Activated CD4-positive, alpha-beta T cell treated with anti-CD3 and anti-CD28 coated beads, Interleukin-2, amount 50 U/mL, for 4 hours (primary cell): ENCODE results near the gene ZNF20.

Experiments
- DNase-seq, 2 experiments: peaks; one replicate each; pipeline ENCODE4 v3.0.0-alpha.2; 2020

Gene ZNF20

DNA sequence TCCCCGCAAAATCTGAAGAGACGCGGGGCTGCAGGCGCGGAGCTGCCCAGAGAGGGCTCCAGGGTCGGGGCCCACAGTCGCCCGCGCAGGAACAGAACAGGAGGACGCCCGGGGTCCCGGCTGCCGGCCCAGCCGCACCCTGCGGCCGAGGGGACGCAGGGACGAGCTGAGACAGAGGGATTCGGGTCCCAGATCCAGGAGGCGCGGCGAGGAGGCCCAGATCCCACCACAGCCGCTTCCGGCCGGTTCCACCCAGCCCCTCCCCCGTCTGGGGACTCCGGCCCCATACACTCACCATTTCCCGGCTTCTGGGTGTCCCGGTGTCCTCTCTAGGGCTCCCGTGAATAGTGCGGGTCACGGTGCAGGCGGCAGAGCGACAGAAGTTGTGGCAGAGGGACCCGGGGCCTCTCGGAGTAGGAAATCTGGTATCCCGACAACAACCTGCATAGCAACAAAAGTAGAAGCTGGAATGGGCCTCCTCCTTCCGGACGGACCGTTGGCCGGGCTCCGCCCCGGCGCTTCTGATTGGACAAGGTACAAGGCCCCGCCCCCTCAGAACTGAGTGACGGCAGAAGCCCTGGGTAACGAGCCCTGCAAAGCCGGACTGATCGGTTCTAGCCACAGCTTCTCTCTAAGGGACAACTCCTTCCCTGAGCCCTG lies at the start of gene ZNF20:
ZNF20 (minus strand) TSS at position 466 of the 660 bp plus-strand sequence; CDS start at position 298, 168 bp downstream.
- DNase-seq: peak; percentile 84 to 86

DNA sequence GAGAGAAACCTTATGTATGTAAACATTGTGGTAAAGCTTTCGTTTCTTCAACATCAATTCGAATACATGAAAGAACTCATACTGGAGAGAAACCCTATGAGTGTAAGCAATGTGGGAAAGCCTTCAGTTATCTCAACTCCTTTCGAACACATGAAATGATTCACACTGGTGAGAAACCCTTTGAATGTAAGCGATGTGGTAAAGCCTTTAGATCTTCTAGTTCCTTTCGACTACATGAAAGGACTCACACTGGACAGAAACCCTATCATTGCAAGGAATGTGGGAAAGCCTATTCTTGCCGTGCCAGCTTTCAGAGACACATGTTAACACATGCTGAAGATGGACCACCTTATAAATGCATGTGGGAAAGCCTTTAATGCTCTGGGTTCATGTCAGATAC lies 47.5 kb upstream of the ZNF20 start:
- DNase-seq: no peak

DNA sequence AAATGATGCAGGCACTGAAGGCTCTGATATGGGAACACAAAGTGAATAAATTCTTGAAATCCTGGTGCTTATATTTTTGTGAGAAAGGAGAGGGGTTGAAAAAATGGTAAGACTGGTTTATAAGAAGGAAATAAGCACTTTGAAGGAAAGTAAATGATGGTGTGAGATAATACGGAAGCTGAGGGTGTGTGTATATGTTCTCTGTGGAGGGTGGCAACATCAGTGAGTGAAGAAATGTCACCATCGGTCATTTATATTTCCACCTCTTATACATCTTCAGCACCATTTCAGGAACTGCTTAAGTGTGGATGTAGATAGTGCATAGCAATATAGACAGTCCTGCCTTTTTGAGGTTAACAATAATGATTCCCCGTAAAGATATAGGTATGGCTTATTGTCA lies 40.2 kb upstream of the ZNF20 start:
- DNase-seq: no peak

DNA sequence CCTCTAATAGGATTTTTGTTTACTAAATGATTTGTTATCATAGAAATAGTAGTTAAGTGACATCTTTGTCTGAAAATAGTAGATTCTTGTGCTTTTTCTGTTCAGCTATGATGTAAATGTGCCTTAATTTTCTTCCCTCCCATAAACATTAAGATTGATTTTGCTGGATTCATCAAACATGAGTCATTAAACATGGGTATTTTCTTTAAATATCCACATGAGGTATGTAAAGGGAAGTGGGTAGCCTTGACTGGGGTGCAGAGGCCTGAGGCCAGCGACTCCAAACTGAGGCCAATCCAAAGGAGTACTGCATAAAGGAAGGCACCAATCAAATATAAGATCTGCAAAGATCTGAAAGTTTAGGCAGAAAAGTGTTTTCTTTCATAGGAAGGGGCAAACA lies 26.5 kb upstream of the ZNF20 start:
- DNase-seq: no peak

DNA sequence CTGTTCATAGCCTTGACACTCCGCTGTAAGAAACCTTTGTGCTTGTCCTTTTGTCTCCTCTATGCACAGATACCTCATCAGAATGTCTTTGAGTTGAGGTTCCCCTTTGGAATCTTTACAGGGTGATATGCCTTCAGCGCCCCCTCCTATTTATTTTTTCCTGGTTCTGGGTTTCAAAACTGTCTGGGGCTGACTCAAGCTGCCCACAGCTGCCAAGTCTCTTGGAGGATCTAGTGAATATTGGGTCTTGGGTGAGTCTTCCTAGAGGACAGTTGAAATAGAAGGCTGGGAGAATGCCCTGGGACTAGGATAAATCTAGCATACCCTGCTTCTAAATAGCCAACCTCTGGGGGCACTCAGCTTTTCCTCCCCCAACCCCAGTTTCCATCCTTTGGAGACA lies 23.7 kb upstream of the ZNF20 start:
- no peak for DNase-seq

DNA sequence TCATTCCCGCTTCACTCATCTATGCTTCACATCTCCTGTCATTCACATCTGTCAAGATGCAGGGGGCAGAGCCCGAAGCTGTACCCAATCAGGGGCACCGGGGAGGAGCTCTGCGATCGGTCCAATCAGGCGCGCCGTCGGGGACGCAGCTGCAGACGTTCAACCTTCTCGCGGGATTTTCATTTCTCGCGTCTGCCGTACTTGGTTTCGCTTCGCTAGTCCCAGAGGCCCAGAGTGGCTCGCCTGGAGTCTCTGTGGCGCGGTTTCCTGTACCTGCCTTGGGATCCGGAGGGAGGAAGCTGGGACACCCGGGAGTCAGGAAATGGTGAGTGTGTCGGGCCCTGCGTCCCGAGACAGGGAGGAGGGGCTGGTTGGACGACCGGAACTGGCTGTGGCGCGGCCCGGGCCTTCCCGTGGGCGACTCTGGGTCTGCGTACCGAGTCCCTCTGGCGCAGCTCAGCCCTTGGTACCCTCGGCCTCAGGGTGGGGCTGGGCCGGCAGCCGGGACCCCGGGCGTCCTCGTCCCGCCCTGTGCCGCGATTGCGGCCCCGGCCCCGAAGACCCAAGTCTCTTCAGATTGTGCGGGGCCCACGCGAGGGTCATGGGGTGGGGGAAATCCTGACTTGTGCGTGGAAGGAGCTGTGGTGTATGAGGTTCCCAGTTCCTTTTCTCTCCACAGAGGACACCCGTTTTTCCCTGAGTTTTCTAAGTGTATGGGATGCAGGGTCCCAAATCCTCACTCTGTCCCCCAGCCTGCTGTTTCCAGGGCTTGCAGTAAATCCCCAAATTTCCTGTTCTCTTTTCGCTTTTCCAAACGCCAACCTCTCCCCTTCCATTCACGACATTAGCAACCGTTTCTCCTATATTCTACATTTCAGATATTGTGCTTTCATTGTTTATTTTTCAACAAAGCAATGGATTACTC lies 23.0 kb upstream of the ZNF20 start, which contains the start of gene ZNF136:
ZNF136 (plus strand) TSS at position 215 of the 925 bp plus-strand sequence; CDS start at position 323, 108 bp downstream.
- DNase-seq: peak; percentile 91 to 92

DNA sequence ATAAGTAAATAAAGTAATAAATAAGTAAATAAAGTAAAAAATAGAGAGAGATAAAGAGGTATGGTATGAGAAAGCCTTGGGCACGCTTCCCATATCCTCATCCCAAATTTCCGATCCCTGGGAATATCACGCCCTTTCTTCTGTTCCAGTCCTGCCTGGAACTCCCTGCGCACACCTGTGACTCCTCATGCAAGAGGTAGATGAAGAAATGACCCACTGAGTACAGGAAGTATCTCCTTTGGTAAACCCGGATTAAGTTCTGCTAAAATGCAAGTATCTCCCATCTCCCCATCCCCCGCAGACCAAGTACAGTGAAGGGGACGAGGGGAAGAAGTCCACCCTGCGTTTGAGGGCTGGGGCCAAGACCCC lies 22.3 kb upstream of the ZNF20 start:
- no peak for DNase-seq

DNA sequence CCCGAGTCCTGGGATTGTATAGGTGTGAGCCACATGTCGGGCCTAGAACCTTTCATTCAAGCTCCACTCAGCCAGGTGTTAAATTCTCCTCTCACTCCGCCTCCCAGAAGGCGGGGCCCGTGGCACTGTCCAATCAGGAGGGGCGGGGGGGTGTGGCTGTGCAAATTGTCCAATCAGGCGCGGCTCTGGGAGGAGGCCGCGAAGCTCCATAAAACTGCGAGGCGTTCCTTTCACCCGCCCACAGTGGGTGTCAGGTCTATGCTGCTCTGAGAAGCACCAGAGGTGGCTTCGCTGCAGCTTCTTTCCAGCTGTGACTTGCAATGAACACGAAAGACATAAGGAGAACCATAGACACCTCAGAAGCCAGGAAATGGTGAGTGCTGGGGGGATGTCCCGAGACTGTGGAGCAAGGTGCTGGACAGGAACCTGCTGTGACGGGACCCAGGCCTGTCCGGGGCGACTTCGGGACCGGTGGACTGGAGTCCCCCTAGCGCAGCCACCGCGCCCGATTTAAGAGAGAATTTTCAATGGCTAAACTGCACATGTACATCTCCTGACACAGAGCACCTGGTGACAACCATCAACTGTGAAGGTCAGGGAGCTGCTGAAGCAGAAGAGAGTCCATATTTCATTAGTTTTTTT lies 19.7 kb upstream of the ZNF20 start:
- no peak for DNase-seq

DNA sequence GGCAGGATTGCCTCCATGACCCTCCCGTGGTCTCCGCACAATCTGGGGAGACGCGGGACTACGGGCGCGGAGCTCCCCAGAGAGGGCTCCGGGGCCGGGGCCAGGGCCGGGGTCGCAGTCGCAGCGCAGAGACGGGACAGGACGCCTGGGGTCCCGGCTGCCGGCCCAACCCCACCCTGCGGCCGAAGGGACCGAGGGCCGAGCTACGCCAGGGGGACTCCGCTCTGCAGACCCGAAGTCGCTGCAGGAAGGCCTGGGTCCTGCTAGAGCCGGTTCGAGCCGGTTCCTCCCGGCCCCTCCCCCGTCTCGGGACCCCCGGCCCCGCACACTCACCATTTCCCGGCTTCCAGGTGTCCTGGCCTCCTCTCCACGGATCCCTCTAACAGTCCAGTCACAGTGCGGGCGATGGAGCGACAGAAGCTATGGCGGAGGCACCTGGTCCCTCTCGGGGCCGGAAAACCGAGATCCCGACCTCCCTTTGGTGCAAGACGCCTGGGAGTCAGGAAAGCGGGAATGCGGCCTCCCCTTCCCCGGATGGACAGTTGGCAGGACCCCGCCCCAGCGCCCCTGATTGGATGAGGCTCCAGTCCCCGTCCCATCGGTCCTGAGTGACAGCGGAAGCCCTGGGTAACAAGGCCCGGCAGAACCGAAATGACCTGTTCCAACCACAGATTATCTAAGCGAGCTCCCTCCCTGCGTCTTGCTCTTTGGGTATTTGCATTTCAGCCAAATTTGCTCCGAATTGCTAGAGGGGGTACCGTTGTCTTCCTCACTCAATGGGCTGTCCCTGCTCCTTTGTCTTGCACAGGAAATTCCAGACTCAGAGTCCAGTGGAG lies 16.3 kb upstream of the ZNF20 start, which contains the start of gene ZNF625:
ZNF625 (minus strand) TSS at position 512 of the 836 bp plus-strand sequence; CDS start at position 336, 176 bp downstream.
- no peak for DNase-seq

DNA sequence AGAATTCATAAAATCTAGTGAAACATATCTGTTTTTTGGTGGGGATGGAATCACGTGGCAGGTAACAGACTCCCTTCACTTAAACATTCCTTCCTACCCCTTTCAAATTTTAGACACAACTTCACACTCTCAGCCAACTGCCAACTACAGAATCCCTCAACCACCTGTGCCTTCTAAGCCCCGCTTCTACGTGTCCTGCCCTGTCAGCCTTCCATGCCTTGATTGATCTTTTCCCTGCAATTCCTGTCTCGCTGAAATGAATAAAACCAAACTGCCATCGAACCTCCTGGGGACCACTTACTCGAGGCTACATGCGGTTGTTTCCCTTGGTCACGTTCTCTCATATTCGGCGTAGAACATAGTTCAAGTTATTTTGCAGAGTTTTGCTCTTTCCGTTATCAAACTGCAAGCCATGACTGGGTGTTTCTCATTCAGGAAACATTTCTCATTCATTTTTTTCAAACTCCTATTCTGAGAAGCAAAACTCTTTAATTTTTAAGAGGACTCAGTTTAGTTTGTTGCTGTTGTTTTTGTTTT lies 15.2 kb upstream of the ZNF20 start:
- DNase-seq: no peak

DNA sequence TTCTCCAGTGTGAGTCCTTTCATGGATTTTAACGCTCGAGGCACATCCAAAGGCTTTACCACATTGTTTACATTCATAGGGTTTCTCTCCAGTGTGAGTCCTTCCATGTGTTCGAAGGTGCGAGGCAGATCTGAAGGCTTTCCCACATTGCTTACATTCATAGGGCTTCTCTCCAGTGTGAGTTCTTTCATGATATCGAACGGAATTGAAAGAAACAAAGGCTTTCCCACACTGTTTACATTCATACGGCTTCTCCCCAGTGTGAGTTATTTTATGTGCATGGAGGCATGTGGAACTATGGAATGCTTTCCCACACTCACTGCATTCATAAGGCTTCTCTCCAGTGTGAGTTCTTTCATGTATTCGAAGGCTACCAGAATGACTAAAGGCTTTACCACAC lies 5.2 kb upstream of the ZNF20 start:
- no peak for DNase-seq

DNA sequence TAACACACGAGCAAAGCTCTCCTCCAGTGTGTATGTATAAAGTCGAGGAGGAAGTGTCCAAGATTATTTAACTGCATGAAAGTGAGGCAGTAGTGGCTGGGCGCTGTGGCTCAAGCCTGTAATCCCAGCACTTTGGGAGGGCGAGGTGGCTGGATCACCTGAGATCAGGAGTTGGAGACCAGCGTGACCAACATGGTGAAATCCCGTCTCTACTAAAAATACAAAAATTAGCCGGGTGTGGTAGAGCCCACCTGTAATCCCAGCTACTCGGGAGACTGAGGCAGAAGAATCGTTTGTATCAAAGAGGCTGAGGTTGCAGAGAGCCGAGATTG lies 1.2 kb upstream of the ZNF20 start:
- no peak for DNase-seq

DNA sequence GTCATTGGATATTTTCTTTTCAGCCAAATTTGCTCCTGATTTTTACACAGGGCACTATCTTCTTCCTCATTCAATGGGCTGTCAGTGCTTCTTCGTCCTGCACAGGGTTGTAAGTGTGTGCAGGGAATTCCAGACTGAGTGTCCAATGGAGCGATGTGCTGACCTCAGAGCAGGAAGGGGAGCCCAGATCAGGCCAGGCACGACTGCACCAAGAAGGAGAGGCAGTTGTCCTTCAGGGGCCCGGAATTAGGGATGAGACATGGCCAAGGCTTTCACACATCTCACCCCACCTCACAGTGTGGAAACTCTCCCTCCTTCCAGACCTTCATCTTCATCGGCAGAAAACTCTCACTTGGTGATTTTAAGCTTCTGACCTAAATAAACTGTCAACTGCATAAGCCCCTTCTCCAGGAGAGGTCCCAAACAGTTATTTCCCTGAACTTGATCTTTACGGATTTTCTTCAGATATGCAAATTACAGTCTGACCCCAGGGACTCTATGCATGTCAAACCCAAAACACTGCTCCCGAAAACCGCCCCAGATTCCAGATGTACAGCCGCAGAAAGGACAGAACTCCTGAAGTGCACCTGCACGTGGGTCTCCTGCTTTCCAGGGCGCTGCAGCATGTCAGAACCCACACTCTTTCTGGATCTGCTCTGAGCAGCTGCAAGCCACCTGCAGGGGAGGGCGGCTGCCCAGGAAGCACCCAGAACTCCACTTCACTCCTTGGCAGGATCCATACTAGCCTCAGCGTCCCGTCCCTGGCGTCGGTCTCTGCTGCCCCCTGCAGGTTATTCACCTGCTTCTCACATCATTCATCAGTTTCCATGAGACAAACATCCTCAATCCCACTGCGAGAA lies 625 bp upstream of the ZNF20 start:
- DNase-seq: peak; percentile 80 to 84

DNA sequence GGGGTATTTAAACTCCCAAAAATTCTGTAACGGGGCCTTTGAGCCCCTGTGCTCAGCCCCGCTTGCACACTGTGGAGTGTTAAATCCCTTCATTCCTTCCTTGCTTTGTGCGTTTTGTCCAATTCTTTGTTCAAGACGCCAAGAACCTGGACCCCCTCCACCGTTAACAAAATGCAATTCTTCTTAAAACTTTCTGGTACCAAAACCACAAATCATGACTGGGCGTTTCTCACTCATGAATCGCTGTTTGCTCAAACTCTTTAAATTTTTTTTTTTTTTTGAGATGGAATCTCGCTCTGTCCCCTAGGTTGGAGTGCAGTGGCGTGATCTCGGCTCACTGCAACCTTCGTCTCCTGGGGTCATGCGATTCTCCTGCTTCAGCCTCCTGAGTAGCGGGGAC lies 881 bp downstream of the ZNF20 start:
- DNase-seq: no peak

DNA sequence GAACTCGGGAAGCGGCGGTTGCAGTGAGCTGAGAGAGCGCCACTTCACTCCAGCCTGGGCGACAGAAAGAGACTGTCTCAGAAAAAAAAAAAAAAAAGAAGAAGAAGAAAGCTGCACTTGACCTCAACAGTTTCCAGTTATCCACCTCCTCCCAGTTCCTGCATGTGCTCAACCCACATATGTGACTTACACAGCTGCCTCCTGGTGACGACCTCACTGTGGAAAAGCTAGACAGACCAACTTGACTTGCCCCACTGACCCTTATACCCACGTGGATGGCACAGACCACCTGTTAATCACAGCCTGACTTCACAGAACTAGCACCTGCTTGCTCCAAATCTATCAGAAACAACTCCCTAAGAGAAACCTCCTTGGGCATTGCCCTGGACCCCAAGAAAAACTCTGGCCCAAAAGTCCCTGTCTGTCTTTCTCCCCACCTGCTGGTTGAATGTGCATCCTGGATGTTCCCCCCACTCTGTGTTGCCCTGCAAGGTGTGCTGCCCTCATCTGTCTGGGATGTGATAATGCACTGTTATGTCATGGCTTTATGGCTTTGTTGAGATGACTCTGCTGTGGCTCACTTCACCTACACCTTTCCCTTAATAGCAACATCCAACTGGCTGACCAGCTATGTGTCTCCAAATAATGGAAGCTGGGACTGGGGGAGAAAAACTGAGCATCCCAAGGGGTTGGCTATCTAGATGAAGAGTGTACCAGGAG lies 2.8 kb downstream of the ZNF20 start:
- DNase-seq: peak in 1 of 2 experiments; percentile 24

DNA sequence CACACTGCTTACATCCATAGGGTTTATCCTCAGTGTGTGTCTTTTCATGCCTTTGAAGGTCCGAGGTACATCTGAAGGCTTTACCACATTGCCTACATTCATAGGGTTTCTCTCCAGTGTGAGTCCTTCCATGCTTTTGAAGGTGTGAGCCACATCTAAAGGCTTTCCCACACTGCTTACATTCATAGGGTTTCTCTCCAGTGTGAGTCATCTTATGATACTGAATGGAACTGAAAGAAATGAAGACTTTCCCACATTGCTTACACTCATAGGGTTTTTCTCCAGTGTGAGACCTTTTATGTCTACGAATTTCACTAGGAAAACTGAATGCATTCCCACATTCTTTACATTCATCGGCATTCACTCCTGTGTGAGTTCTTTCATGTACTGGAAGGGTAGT lies 7.1 kb downstream of the ZNF20 start:
- no peak for DNase-seq

DNA sequence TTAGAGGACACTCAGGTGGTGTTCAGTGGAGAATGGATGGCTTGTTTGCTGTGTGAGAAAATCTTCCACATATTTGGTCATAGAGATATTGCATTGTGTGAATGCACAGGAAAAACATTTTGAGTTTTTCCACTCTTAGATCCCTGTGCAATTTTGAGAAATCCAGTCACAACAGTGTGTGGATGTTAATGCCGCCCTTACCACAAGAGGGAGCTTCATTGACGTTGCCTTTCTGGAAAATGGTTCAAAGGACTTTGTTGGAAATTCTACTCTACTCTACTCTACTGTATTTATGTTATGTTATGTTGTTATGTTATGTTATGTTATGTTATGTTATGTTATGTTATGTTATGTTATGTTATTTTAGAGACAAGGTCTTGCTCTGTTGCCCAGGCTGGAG lies 13.4 kb downstream of the ZNF20 start:
- no peak for DNase-seq

DNA sequence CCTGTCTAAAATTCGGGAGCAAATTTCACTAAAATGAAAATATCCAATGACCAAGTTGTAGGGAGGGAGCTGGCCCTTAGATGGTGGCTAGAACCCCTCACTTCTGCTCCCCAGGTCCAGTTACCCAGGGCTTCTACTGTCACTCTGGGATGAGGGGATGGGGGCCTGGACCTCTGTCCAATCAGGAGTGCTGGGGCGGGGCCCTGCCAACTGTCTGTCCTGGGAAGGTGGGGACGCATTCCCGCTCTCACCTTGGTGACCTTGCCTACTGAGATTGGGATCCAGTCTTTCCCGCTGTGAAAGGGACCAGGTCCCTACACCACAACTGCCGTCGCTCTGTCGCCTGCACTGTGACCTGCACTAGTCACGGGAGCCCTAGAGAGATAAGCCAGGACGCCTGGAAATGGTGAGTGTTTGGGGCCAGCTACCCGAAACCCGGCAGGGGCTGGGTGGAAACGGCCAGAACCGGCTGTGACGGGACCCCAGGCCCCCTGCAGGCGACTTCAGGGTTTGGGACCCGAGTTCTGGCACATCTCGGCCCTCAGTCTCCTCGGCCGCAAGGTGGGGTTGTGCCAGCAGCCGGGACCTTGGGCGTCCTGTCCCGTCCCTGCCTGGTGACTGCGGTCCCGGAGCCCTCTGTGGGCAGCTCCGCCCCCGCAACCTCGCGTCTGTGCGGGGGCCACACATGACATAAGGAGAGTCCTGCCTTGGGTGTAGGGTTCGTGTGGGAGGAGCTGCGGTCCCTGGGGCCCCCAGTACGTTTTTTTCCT lies 22.8 kb downstream of the ZNF20 start:
- no peak for DNase-seq

DNA sequence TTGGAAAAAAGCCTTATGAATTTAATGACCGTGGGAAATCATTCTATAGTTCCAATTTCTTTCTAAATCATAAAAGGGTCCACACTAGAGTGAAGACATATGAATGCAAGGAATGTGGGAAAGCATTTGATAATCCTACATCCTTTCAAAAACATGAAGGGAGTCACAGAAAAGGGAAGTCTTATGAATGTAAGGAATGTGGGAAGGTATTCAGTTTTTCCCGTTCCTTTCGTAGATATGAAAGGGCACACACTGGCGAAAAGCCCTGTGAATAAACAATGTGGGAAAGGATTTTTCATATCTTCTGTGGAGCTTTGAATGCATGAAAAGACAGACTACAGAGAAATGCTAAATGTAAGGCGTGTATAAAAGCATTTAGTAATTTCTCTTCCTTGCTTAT lies 27.0 kb downstream of the ZNF20 start:
- no peak for DNase-seq

DNA sequence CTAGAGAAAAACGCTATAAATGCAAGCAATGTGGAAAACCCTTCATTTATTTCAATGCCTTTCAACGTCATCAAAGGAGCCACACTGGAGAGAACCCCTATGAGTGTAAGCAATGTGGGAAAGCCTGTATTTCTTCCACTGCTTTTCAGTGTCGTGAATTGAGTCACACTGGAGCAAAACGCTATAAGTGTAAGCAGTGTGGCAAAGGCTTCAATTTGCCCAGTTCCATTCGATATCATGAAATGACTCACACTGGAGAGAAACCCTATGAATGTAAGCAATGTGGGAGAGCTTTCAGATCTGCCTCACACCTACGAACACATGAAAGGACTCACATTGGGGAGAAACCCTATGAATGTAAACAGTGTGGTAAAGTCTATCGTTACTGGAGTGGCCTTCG lies 27.4 kb downstream of the ZNF20 start:
- no peak for DNase-seq
